ENCODE results near the gene C2CD2L.

- TF ChIP-seq CTCF (IDR thresholded peaks at IDR 0.05; ENCODE audit: insufficient read depth, low read depth, low read length) = no peak
- no peak for TF ChIP-seq EZH2 (IDR thresholded peaks at IDR 0.05; ENCODE audit: insufficient read depth, low read length)
Observed at GRCh38 chr11:119152604-119153003, 45.5 kb downstream of the C2CD2L start.

Measured in astrocyte (in vitro differentiated cells and primary cell).